ENCODE measurements around the gene HACD3. TPM values are rescaled to one million over a fixed set of nuclear protein-coding genes. Genes with fewer than 3 reads are reported as not detected.
A peak's percentile ranks its signal among the peaks of the same experiment; 100 is the strongest.

HACD3 gene
- 10 to 100 TPM; 19.1 to 29.6 (median 24.8) TPM for total RNA-seq

DNA sequence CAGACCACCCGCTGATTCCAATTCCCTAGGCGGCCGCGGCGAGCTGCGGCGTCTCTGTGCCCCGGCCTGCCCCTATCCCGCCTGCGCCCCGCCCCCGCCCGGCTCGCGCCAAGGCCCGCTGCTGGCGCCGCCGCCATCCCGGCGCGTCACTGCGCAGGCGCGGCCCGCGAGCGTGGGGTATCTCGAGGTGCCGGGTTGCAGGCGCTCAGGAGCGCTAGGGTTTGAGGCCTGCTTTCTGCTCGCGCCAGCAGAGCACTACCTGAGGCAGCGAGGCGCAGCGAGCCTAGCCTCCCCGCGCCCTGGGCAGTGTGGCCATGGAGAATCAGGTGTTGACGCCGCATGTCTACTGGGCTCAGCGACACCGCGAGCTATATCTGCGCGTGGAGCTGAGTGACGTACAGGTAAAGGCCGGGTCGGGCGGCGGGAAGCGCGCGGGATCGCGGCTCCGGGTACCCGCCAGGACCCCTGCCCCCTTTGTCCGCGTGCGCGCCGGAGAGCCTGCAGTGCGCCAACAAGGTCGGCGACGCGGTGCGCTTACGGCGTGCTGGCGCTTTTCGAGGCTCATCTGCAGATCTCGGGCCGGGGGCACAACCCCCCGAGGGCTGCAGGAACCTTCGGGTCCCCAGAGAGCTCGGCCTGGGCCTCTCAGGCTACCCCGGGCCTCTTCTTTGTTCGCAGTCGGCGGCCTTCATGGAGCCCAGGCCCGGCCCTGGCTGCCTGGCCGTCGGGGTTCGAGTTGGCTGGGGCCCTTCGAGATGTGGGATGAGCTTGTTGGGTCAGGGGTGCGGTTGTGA lies at the start of gene HACD3:
TSS of gene HACD3 (plus strand) at position 146 of the 794 bp plus-strand sequence. CDS start at position 315, 169 bp downstream.
- peak; percentile 71 to 76 for TF ChIP-seq POLR2AphosphoS5 (IDR thresholded peaks at IDR 0.05)
- no peak for TF ChIP-seq EP300 (IDR thresholded peaks at IDR 0.05)
- TF ChIP-seq, protein P1, sequence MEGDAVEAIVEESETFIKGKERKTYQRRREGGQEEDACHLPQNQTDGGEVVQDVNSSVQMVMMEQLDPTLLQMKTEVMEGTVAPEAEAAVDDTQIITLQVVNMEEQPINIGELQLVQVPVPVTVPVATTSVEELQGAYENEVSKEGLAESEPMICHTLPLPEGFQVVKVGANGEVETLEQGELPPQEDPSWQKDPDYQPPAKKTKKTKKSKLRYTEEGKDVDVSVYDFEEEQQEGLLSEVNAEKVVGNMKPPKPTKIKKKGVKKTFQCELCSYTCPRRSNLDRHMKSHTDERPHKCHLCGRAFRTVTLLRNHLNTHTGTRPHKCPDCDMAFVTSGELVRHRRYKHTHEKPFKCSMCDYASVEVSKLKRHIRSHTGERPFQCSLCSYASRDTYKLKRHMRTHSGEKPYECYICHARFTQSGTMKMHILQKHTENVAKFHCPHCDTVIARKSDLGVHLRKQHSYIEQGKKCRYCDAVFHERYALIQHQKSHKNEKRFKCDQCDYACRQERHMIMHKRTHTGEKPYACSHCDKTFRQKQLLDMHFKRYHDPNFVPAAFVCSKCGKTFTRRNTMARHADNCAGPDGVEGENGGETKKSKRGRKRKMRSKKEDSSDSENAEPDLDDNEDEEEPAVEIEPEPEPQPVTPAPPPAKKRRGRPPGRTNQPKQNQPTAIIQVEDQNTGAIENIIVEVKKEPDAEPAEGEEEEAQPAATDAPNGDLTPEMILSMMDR (IDR thresholded peaks at IDR 0.05): peak in 2 of 3 experiments; percentile 7 to 32
- no peaks in the 10 kb centered on the region for H3K36me3 ChIP-seq
- 0% methylated on average over 16 of the region's 88 CpGs for WGBS
- H3K9me3 ChIP-seq: no peaks in the 10 kb centered on the region
- peak; percentile 93 for DNase-seq (ENCODE audit: extremely low spot score)
- peaks cover 3 to 31% (median 26%) of the 10 kb centered on the region in 4 donors for H3K4me1 ChIP-seq
- no peaks in the 10 kb centered on the region for H3K27me3 ChIP-seq
- H3K4me3 ChIP-seq: peak within 1 kb of the TSS; percentile 71 to 95 (median 90)
- peak within 1 kb of the TSS; percentile 70 to 83 (median 82) for H3K27ac ChIP-seq (replicated peaks in 1 of 4)
- intact Hi-C loops (cut with DNase I): loop anchor here (5.0 kb wide), 1 partner anchor 82 kb away; the partner anchor contains the start of gene INTS14

- Histone ChIP-seq H3K9me3 (no peaks in the 10 kb centered on the region), H3K4me3 (no peak overlapping the region), H3K27me3 (no peaks in the 10 kb centered on the region), H3K4me1 (no peaks in the 10 kb centered on the region), H3K27ac (replicated peaks in 1 of 4) (no peak overlapping the region), H3K36me3 (peaks cover 40 to 98% (median 73%) of the 10 kb centered on the region in 4 donors)
- DNase-seq (ENCODE audit: extremely low spot score): no peak
- 95% methylated on average over 4 of the region's 4 CpGs for WGBS
- intact Hi-C loops (cut with DNase I): no loop called here
- TF ChIP-seq POLR2A (IDR thresholded peaks at IDR 0.05; ENCODE audit: low read depth) (no peak), POLR2AphosphoS5 (IDR thresholded peaks at IDR 0.05) (no peak), EP300 (IDR thresholded peaks at IDR 0.05) (no peak)
- TF ChIP-seq, protein P1 (IDR thresholded peaks at IDR 0.05): no peak
Observed at GRCh38 chr15:65484876-65485275, 45.4 kb upstream of the HACD3 start.

DNA sequence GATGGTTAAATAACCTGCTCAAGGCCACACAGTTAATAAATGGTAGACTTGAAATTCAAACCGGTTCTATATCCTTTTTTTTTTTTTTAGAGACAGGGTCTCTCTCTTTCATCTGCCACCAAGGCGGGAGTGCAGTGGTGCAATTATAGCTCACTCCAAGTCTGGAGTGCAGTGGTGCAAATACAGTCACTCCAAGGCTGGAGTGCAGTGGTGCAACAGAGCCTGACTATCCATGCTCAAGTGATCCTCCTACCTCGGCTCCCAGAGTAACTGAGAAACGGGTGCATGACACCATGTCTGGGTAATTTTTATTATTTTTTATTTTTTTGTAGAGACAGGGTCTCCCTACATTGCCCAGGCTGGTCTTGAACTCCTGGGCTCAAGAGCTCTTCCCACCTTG lies 36.2 kb upstream of the HACD3 start:
- Histone ChIP-seq H3K4me3 (no peak overlapping the region), H3K9me3 (no peaks in the 10 kb centered on the region), H3K27ac (replicated peaks in 1 of 4) (no peak overlapping the region), H3K4me1 (no peaks in the 10 kb centered on the region), H3K36me3 (peaks cover 41 to 82% (median 73%) of the 10 kb centered on the region in 4 donors), H3K27me3 (no peaks in the 10 kb centered on the region)
- TF ChIP-seq POLR2AphosphoS5 (IDR thresholded peaks at IDR 0.05): no peak
- TF ChIP-seq EP300 (IDR thresholded peaks at IDR 0.05): no peak
- TF ChIP-seq, protein P1 (IDR thresholded peaks at IDR 0.05): no peak
- no peak for TF ChIP-seq POLR2A (IDR thresholded peaks at IDR 0.05; ENCODE audit: low read depth)
- no peak for DNase-seq (ENCODE audit: extremely low spot score)
- intact Hi-C loops (cut with DNase I): no loop called here
- WGBS: 90% methylated on average over 4 of the region's 4 CpGs

DNA sequence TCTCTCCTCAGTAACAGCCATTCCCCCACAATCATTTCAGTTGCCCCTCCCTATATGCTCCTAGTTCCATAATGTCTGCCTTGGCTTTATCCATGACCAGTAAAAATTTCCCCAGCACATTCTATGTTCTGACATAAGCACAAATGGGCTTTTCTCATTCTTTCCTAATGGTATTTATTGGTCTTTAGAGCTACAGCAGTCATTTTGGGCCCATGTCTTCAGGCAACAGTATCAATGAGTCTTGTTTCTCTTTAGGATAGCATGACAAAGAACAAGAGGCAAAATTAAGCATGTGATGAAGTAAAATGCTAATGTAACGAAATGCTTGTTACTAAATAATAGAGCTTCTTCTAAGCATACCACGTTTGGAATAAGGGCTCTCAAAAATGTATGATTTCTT lies 20.9 kb upstream of the HACD3 start:
- WGBS: 91% methylated on average over 2 of the region's 2 CpGs
- Histone ChIP-seq H3K9me3 (no peaks in the 10 kb centered on the region), H3K27me3 (no peaks in the 10 kb centered on the region), H3K4me3 (no peak overlapping the region), H3K27ac (replicated peaks in 1 of 4) (no peak overlapping the region), H3K4me1 (peaks cover 26 to 35% (median 29%) of the 10 kb centered on the region in 4 donors), H3K36me3 (peaks cover 19 to 71% (median 50%) of the 10 kb centered on the region in 4 donors)
- DNase-seq (ENCODE audit: extremely low spot score): no peak
- intact Hi-C loops (cut with DNase I): no loop called here
- no peak for TF ChIP-seq EP300 (IDR thresholded peaks at IDR 0.05)
- no peak for TF ChIP-seq POLR2A (IDR thresholded peaks at IDR 0.05; ENCODE audit: low read depth)
- TF ChIP-seq POLR2AphosphoS5 (IDR thresholded peaks at IDR 0.05): no peak
- TF ChIP-seq, protein P1 (IDR thresholded peaks at IDR 0.05): no peak
